C4-2B (cell line): ENCODE measurements around the gene PLS1.

Source experiments
- H3K27ac ChIP-seq: fragments of 450-650 bp; 2 replicates; pipeline ENCODE4 v1.5.1; 2017
- CTCF ChIP-seq: fragments of 450-650 bp; conservative IDR thresholded peaks from 2 replicates; pipeline ENCODE4 v1.5.1; 2017; ENCODE audit warnings: mild to moderate bottlenecking
- ZFX ChIP-seq: fragments of 450-650 bp; IDR thresholded peaks from 2 replicates; pipeline ENCODE4 v1.6.1; 2017

PLS1 gene

GRCh38 chr3:142628801-142629200, 32.6 kb downstream of the PLS1 start:
- H3K27ac ChIP-seq: no peak overlapping the region
- TF ChIP-seq CTCF (no peak), ZFX (no peak)

DNA sequence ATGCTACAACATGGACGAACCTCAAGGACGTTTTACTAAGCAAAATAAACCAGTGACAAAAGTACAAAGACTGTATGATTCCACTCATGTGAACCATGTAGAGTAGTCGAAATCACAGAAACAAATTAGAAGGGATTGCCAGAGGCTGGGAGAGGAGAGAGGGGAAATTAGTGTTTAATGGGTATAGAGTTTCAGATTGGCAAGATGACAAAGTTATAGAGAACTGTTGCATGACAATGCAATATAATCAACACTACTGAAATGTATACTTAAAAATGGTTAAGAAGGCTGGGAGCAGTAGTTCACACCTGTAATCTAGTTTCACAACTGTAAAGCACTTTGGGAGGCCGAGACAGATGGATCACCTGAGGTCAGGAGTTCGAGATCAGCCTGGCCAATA, 36.9 kb downstream of the PLS1 start:
- H3K27ac ChIP-seq: no peak overlapping the region
- TF ChIP-seq CTCF: no peak
- no peak for TF ChIP-seq ZFX

- TF ChIP-seq CTCF (no peak), ZFX (no peak)
- no peak overlapping the region for H3K27ac ChIP-seq
Measured at GRCh38 chr3:142636050-142636449, 39.9 kb downstream of the PLS1 start.

DNA sequence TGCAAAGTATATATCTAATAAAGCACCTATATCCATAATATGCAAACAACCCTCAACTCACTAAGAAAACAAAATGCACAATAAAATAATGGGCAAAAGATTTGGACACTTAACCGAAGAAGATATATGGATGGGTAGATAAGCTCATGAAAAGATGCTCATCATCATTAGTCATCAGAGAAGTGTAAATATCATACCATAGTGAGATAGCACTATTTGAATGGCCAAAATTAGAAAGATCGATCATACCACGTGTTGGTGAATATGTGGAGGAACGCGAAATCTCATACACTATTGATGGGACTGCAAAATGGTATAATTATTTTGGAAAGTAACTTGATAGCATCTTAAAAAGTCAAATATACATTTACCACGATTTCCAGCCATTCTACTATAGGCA, 40.5 kb downstream of the PLS1 start:
- no peak for TF ChIP-seq CTCF
- TF ChIP-seq ZFX: no peak

DNA sequence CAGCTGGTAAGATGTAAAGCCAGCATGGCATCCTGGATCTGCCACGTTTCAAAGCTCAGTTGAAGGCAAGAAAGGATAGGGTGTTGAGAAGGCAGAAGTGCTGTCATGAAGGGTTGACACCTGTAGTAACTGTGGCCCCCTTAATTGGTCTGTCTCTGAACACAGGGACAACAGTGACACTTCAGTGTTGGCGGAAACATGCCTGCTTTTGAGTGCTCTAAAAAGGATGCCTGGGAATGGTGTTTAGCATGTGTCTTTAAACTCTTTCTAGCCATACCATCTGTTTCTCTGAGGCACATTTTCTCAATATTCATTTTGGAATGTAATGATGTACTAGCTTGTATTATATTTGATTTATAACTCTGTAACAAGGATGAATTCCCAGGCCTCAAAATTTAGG, 42.1 kb downstream of the PLS1 start:
- no peak for TF ChIP-seq ZFX
- TF ChIP-seq CTCF: no peak
- no peak overlapping the region for H3K27ac ChIP-seq

More for the DNA sequence above, 40.5 kb downstream of the PLS1 start:
- no peak overlapping the region for H3K27ac ChIP-seq

DNA sequence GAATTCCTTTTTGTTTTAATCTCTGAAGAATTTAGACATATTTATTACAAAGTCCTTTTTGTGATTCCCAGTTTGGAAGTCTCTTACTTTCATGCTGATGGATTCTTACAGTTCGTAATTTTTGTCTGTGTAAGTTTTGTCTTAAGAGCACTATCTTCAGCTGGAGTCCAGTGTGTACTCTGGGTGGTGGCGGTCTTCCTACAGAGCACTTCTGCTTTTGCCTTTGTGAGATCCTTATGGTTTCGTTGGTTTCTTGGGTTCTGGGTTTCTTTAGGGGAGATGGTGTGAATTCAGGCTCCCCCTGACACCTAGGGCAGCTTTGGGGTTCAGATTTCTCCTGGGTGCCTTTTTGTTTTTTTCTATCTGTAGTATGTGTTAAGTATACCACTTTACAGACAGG, 45.3 kb downstream of the PLS1 start:
- TF ChIP-seq ZFX (no peak), CTCF (no peak)
- H3K27ac ChIP-seq: no peak overlapping the region

DNA sequence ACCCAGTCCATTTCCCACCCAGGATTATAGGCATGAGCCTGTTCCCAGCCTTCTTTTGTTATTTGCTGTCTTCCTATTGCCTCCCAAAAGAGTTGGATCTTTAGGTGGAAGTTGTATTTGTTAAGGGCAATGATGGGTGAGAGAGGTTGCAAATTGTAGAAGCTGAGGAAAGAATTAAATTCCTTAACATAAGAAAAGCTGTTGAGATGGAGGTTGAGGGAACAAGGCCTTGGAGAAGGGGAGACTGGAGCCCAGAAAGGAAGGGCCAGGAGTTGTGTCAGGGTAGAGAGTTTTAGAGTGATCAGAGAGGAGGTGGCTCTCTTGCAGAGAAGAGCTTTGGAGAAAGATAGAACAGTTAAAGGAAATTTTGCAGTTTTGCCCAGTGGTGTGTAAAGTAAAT, 46.8 kb downstream of the PLS1 start:
- H3K27ac ChIP-seq: no peak overlapping the region
- TF ChIP-seq ZFX: no peak
- TF ChIP-seq CTCF: no peak
